ENCODE data around the gene DAB1. TPM values are rescaled to one million over a fixed set of nuclear protein-coding genes. Genes with fewer than 3 reads are reported as not detected.

DAB1 gene
- total RNA-seq, 1 donor from 2014 or later = 1.6 TPM

DNA sequence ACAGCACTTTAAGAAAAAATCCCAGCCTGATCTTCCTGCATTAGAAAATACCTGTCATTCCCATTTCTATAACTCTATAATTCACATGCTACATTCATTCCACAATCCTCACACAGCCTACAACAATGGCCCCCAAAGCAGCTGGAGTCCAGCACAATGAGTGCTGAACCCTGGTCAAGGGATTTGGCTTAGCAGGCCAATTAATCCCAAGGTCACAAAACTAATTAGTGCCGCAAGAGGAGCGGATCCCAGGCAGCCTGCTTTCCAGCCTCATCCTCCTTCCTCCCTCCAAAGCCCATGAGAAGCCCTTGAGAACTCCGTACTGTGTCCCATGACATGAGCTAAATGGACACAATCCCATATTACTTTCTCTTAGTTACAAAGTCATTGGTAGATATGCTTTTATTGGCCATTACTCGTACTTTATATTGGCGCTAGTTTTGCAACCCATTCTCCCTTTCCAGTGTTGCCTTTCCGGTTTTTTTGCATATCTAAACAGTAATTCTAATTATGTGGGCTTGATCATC lies 94.8 kb downstream of the DAB1 start:
- TF ChIP-seq EZH2 (IDR thresholded peaks at IDR 0.05; ENCODE audit: insufficient read depth, low read length) = no peak
- TF ChIP-seq, protein P1, sequence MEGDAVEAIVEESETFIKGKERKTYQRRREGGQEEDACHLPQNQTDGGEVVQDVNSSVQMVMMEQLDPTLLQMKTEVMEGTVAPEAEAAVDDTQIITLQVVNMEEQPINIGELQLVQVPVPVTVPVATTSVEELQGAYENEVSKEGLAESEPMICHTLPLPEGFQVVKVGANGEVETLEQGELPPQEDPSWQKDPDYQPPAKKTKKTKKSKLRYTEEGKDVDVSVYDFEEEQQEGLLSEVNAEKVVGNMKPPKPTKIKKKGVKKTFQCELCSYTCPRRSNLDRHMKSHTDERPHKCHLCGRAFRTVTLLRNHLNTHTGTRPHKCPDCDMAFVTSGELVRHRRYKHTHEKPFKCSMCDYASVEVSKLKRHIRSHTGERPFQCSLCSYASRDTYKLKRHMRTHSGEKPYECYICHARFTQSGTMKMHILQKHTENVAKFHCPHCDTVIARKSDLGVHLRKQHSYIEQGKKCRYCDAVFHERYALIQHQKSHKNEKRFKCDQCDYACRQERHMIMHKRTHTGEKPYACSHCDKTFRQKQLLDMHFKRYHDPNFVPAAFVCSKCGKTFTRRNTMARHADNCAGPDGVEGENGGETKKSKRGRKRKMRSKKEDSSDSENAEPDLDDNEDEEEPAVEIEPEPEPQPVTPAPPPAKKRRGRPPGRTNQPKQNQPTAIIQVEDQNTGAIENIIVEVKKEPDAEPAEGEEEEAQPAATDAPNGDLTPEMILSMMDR (IDR thresholded peaks at IDR 0.05; ENCODE audit: insufficient read depth, low read depth, low read length) = no peak
- no peak overlapping the region for H3K9ac ChIP-seq (ENCODE audit: low read length)
- no peak overlapping the region for H2AFZ ChIP-seq (ENCODE audit: low read depth, low read length)
- FAIRE-seq = no peak
- Mint-ChIP-seq H3K27ac (ENCODE audit: unreplicated experiment) (no peak overlapping the region), H3K9me3 (ENCODE audit: unreplicated experiment) (no peaks in the 10 kb centered on the region), H3K27me3 (ENCODE audit: low read depth, unreplicated experiment) (peaks cover 9% of the 10 kb centered on the region), H3K4me3 (ENCODE audit: unreplicated experiment) (no peak overlapping the region), H3K4me1 (ENCODE audit: low read depth, unreplicated experiment) (no peaks in the 10 kb centered on the region), H3K36me3 (ENCODE audit: low read depth, unreplicated experiment) (no peaks in the 10 kb centered on the region)
- no peak overlapping the region for H3K4me3 ChIP-seq (ENCODE audit: insufficient read depth, low read depth, low read length)
- H3K4me2 ChIP-seq (ENCODE audit: low read length) = no peak overlapping the region
- no peak overlapping the region for H3K27ac ChIP-seq (ENCODE audit: low read depth, low read length)
- H3K9me3 ChIP-seq (ENCODE audit: insufficient read depth, low read depth, low read length) = no peaks in the 10 kb centered on the region
- no peaks in the 10 kb centered on the region for H3K27me3 ChIP-seq (ENCODE audit: insufficient read depth, low read length)
- no peaks in the 10 kb centered on the region for H3K4me1 ChIP-seq (ENCODE audit: insufficient read depth, low read length)
- H4K20me1 ChIP-seq (ENCODE audit: insufficient read depth, low read length) = no peaks in the 10 kb centered on the region
- H3K79me2 ChIP-seq (ENCODE audit: insufficient read depth, low read length) = no peaks in the 10 kb centered on the region
- no peak for DNase-seq (ENCODE audit: low read depth)
- H3K36me3 ChIP-seq (ENCODE audit: insufficient read depth, low read length) = no peaks in the 10 kb centered on the region

DNA sequence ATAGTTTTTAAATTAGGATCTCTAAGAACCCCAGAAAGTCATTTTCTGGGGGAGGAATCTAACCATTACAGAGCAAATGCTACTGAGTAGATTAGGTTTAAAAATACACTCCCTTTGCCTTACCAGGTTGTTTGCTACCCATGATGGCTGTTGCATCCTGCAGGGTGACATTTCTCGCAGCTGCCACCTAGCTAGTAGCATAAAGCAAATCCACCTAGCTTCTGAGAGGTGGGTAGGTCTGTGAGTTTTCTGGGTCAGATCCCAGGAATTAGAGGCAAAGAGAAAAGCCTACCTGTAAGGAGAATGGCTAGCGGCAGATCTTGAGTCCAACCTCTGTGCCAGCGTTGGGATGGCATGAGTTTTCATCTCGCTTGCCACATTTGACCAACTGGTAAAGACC lies 95.9 kb downstream of the DAB1 start:
- no peaks in the 10 kb centered on the region for H3K9me3 ChIP-seq (ENCODE audit: insufficient read depth, low read depth, low read length)
- no peaks in the 10 kb centered on the region for H3K27me3 ChIP-seq (ENCODE audit: insufficient read depth, low read length)
- no peak overlapping the region for H2AFZ ChIP-seq (ENCODE audit: low read depth, low read length)
- no peak for TF ChIP-seq EZH2 (IDR thresholded peaks at IDR 0.05; ENCODE audit: insufficient read depth, low read length)
- TF ChIP-seq, protein P1 (IDR thresholded peaks at IDR 0.05; ENCODE audit: insufficient read depth, low read depth, low read length) = no peak
- no peak for DNase-seq (ENCODE audit: low read depth)
- H3K36me3 Mint-ChIP-seq (ENCODE audit: low read depth, unreplicated experiment) = no peaks in the 10 kb centered on the region
- H3K27ac Mint-ChIP-seq (ENCODE audit: unreplicated experiment) = no peak overlapping the region
- H3K27me3 Mint-ChIP-seq (ENCODE audit: low read depth, unreplicated experiment) = peaks cover 10% of the 10 kb centered on the region
- no peak overlapping the region for H3K4me2 ChIP-seq (ENCODE audit: low read length)
- no peaks in the 10 kb centered on the region for H3K9me3 Mint-ChIP-seq (ENCODE audit: unreplicated experiment)
- H3K9ac ChIP-seq (ENCODE audit: low read length) = no peak overlapping the region
- no peak overlapping the region for H3K27ac ChIP-seq (ENCODE audit: low read depth, low read length)
- no peaks in the 10 kb centered on the region for H3K36me3 ChIP-seq (ENCODE audit: insufficient read depth, low read length)
- no peaks in the 10 kb centered on the region for H3K4me1 ChIP-seq (ENCODE audit: insufficient read depth, low read length)
- H3K4me3 ChIP-seq (ENCODE audit: insufficient read depth, low read depth, low read length) = no peak overlapping the region
- H3K4me3 Mint-ChIP-seq (ENCODE audit: unreplicated experiment) = no peak overlapping the region
- H3K79me2 ChIP-seq (ENCODE audit: insufficient read depth, low read length) = no peaks in the 10 kb centered on the region
- H3K4me1 Mint-ChIP-seq (ENCODE audit: low read depth, unreplicated experiment) = no peaks in the 10 kb centered on the region
- no peak for FAIRE-seq
- no peaks in the 10 kb centered on the region for H4K20me1 ChIP-seq (ENCODE audit: insufficient read depth, low read length)

DNA sequence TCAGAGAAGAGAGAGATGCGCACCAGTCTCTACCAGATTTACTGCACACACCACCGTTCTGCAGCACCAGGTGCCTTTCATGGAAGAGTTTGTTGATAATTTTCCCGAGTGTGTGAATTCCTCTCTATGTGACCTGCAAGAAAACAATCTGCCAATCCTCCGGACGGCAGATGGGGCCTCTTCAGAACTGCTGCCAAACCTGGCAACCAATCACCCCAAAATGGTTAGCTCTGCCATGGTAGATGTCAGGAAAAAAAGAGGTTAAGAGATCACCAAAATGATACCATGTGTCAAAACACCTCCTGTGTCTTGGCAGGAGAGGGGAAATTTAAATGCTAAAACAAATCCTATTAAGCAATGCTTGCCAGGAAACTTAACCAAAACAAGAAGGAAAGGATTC lies 96.5 kb downstream of the DAB1 start:
- no peak for TF ChIP-seq EZH2 (IDR thresholded peaks at IDR 0.05; ENCODE audit: insufficient read depth, low read length)
- TF ChIP-seq, protein P1 (IDR thresholded peaks at IDR 0.05; ENCODE audit: insufficient read depth, low read depth, low read length) = no peak
- no peak overlapping the region for H3K27ac ChIP-seq (ENCODE audit: low read depth, low read length)
- H3K4me3 Mint-ChIP-seq (ENCODE audit: unreplicated experiment) = no peak overlapping the region
- DNase-seq (ENCODE audit: low read depth) (no peak), FAIRE-seq (no peak)
- H3K4me2 ChIP-seq (ENCODE audit: low read length) = no peak overlapping the region
- H3K27me3 Mint-ChIP-seq (ENCODE audit: low read depth, unreplicated experiment) = peaks cover 10% of the 10 kb centered on the region
- no peaks in the 10 kb centered on the region for H4K20me1 ChIP-seq (ENCODE audit: insufficient read depth, low read length)
- no peak overlapping the region for H3K9ac ChIP-seq (ENCODE audit: low read length)
- no peaks in the 10 kb centered on the region for H3K9me3 Mint-ChIP-seq (ENCODE audit: unreplicated experiment)
- no peaks in the 10 kb centered on the region for H3K9me3 ChIP-seq (ENCODE audit: insufficient read depth, low read depth, low read length)
- no peaks in the 10 kb centered on the region for H3K27me3 ChIP-seq (ENCODE audit: insufficient read depth, low read length)
- no peak overlapping the region for H3K4me3 ChIP-seq (ENCODE audit: insufficient read depth, low read depth, low read length)
- H3K36me3 Mint-ChIP-seq (ENCODE audit: low read depth, unreplicated experiment) = no peaks in the 10 kb centered on the region
- H2AFZ ChIP-seq (ENCODE audit: low read depth, low read length) = no peak overlapping the region
- no peaks in the 10 kb centered on the region for H3K4me1 ChIP-seq (ENCODE audit: insufficient read depth, low read length)
- H3K4me1 Mint-ChIP-seq (ENCODE audit: low read depth, unreplicated experiment) = no peaks in the 10 kb centered on the region
- no peak overlapping the region for H3K27ac Mint-ChIP-seq (ENCODE audit: unreplicated experiment)
- no peaks in the 10 kb centered on the region for H3K79me2 ChIP-seq (ENCODE audit: insufficient read depth, low read length)
- no peaks in the 10 kb centered on the region for H3K36me3 ChIP-seq (ENCODE audit: insufficient read depth, low read length)

All from astrocyte (in vitro differentiated cells and primary cell).